CD4-positive, CD25-positive, alpha-beta regulatory T cell (primary cell): ENCODE data around the gene HOXC6. TPM values are rescaled to one million over a fixed set of nuclear protein-coding genes. Genes with fewer than 3 reads are reported as not detected.

Source experiments
- ATAC-seq, 2 donors: fragments of 150-1000 bp; cut with Tn5 transposase; one replicate each; pipeline ENCODE4 v1.10.0; 2021; ENCODE audit warnings: low read depth in 2 of 2, moderate number of reproducible peaks in 2 of 2, moderate library complexity in 1 of 2
- DNase-seq, 3 donors: peaks; one replicate each; pipeline versions ENCODE4 v3.0.0 to v3.0.0-alpha.2; 2012 to 2022; ENCODE audit warnings: mixed read lengths in 1 of 3
- H3K27ac ChIP-seq: one replicate; pipeline ENCODE4 v1.7.0; 2013; ENCODE audit warnings: mild to moderate bottlenecking, low read length; ENCODE audit not compliant: insufficient read depth, poor library complexity, severe bottlenecking
- H3K27me3 ChIP-seq: one replicate; pipeline ENCODE4 v1.7.0; 2013; ENCODE audit warnings: low read length; ENCODE audit not compliant: control insufficient read depth, insufficient read depth
- H3K36me3 ChIP-seq: one replicate; pipeline ENCODE4 v1.7.0; 2013; ENCODE audit warnings: mild to moderate bottlenecking, low read length, moderate library complexity; ENCODE audit not compliant: control insufficient read depth, insufficient read depth
- H3K4me1 ChIP-seq: 2 replicates; pipeline ENCODE4 v1.7.0; 2013; ENCODE audit warnings: mild to moderate bottlenecking, low read length; ENCODE audit not compliant: insufficient read depth, control insufficient read depth, poor library complexity, severe bottlenecking
- H3K4me3 ChIP-seq: one replicate; pipeline ENCODE4 v1.7.0; 2013; ENCODE audit warnings: low read depth, mild to moderate bottlenecking, low read length, moderate library complexity
- H3K9me3 ChIP-seq, 2 experiments: 1 replicate in 1 of 2; 2 replicates in 1 of 2; pipeline ENCODE4 v1.7.0; 2013; ENCODE audit warnings: low read length in 2 of 2, mild to moderate bottlenecking in 1 of 2, moderate library complexity in 1 of 2; ENCODE audit not compliant: control insufficient read depth in 2 of 2
- H3K27ac Mint-ChIP-seq, 3 donors: one replicate each; pipeline ENCODE4 v1.8.0; 2020 to 2022; ENCODE audit warnings: mild to moderate bottlenecking in 3 of 3, mixed read lengths in 3 of 3, moderate library complexity in 2 of 3
- H3K27me3 Mint-ChIP-seq: one replicate; pipeline ENCODE4 v1.8.0; 2022; ENCODE audit warnings: mild to moderate bottlenecking, mixed read lengths
- H3K36me3 Mint-ChIP-seq: one replicate; pipeline ENCODE4 v1.8.0; 2020; ENCODE audit warnings: mixed read lengths
- H3K4me1 Mint-ChIP-seq, 4 donors: one replicate each; pipeline ENCODE4 v1.8.0; 2020 to 2022; ENCODE audit warnings: mixed read lengths in 4 of 4, mild to moderate bottlenecking in 1 of 4
- H3K4me3 Mint-ChIP-seq, 4 donors: one replicate each; pipeline ENCODE4 v1.8.0; 2020 to 2022; ENCODE audit warnings: mild to moderate bottlenecking in 4 of 4, mixed read lengths in 4 of 4, moderate library complexity in 3 of 4
- H3K9me3 Mint-ChIP-seq, 7 donors: one replicate each; pipeline ENCODE4 v1.8.0; 2020 to 2022; ENCODE audit warnings: mixed read lengths in 7 of 7, mild to moderate bottlenecking in 3 of 7, moderate library complexity in 2 of 7
- polyA plus RNA-seq, 4 donors: library from polyadenylated mRNA; unstranded; fragments of 300-500 nt; fragmentation: Illumina TruSeq; gene quantifications; one replicate each; pipeline ENCODE4 v1.2.3, GENCODE V29; 2021
- total RNA-seq: library from RNA; stranded (reverse); gene quantifications from one replicate; pipeline ENCODE4 v1.2.3, GENCODE V29; 2022

Gene HOXC6
- total and polyA plus RNA-seq, 5 donors from 2014 or later = not detected

GRCh38 chr12:53994009-53994263 is 34.3 kb upstream of the HOXC6 start:
- DNase-seq = no peak
- Histone ChIP-seq H3K36me3 (no peaks in the 10 kb centered on the region), H3K9me3 (no peaks in the 10 kb centered on the region), H3K27ac (no peak overlapping the region), H3K4me1 (peaks cover 41% of the 10 kb centered on the region), H3K27me3 (peaks cover 51% of the 10 kb centered on the region), H3K4me3 (no peak overlapping the region)
- Mint-ChIP-seq H3K4me1 (peaks cover 19 to 63% (median 25%) of the 10 kb centered on the region in 4 donors), H3K27ac (peak overlapping the region in 1 of 3 donors; percentile 88), H3K9me3 (peaks cover 0 to 5% (median 0%) of the 10 kb centered on the region in 7 donors), H3K36me3 (no peaks in the 10 kb centered on the region), H3K27me3 (peaks cover 100% of the 10 kb centered on the region), H3K4me3 (peak overlapping the region; percentile 71 to 82 (median 76))
- no peak for ATAC-seq

DNA sequence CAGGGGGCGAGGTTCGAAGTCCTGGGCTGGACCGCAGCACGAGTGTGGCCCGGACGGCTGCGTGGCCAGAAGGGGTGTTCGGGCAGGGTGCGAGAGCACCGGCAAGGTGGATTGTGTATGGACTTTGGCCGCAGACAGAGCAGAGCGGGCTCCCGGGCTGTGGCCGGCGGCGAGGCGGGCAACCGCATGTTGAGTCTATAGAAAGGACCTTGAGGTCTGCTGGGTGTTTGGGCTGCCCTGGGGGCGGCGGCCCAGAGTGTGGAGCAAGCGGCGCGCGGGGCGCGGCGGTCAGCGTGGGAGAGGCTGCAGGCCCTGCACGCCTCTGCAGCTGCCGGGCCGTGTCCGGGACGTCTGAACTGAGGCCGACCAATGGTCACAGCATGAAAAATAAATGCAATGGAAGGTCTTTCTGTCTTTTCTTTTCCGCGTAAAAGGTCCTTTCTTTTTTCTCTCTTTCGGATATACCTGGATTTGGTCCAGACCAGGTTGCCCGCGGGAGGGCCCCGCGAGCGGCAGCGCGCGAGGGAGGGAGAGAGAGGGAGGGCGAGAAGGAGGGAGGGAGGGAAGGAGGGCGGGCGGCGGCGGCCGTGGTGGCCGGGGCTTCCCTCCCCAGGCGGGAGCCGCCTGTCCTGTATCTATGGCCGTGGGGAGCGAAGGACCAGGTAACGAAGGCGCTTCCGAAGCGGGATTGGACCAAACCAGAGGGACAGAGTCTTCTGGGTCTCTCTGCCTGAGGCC is 33.8 kb upstream of the HOXC6 start:
- DNase-seq (no peak), ATAC-seq (no peak)
- Mint-ChIP-seq H3K27ac (peak overlapping the region in 1 of 3 donors; percentile 88), H3K4me1 (peaks cover 14 to 60% (median 21%) of the 10 kb centered on the region in 4 donors), H3K4me3 (peak overlapping the region; percentile 71 to 96 (median 78)), H3K9me3 (peaks cover 0 to 5% (median 0%) of the 10 kb centered on the region in 7 donors), H3K36me3 (no peaks in the 10 kb centered on the region), H3K27me3 (peaks cover 100% of the 10 kb centered on the region)
- H3K4me1 ChIP-seq = peaks cover 36% of the 10 kb centered on the region
- no peaks in the 10 kb centered on the region for H3K36me3 ChIP-seq
- no peak overlapping the region for H3K27ac ChIP-seq
- H3K4me3 ChIP-seq = no peak overlapping the region
- H3K9me3 ChIP-seq = no peaks in the 10 kb centered on the region
- peaks cover 48% of the 10 kb centered on the region for H3K27me3 ChIP-seq

- peaks cover 0 to 5% (median 0%) of the 10 kb centered on the region in 7 donors for H3K9me3 Mint-ChIP-seq
- peak in 1 of 3 donors; percentile 31 for DNase-seq
- Histone ChIP-seq H3K4me1 (peaks cover 40% of the 10 kb centered on the region), H3K4me3 (peak overlapping the region; percentile 24), H3K9me3 (no peaks in the 10 kb centered on the region), H3K36me3 (no peaks in the 10 kb centered on the region), H3K27ac (no peak overlapping the region), H3K27me3 (peaks cover 44% of the 10 kb centered on the region)
- no peak for ATAC-seq
- H3K27ac Mint-ChIP-seq = no peak overlapping the region
- H3K36me3 Mint-ChIP-seq = no peaks in the 10 kb centered on the region
- H3K4me1 Mint-ChIP-seq = peaks cover 10 to 59% (median 20%) of the 10 kb centered on the region in 4 donors
- peak overlapping the region; percentile 71 to 96 (median 76) for H3K4me3 Mint-ChIP-seq
- H3K27me3 Mint-ChIP-seq = peaks cover 100% of the 10 kb centered on the region
Measured at GRCh38 chr12:53995002-53995377, 33.2 kb upstream of the HOXC6 start.

DNA sequence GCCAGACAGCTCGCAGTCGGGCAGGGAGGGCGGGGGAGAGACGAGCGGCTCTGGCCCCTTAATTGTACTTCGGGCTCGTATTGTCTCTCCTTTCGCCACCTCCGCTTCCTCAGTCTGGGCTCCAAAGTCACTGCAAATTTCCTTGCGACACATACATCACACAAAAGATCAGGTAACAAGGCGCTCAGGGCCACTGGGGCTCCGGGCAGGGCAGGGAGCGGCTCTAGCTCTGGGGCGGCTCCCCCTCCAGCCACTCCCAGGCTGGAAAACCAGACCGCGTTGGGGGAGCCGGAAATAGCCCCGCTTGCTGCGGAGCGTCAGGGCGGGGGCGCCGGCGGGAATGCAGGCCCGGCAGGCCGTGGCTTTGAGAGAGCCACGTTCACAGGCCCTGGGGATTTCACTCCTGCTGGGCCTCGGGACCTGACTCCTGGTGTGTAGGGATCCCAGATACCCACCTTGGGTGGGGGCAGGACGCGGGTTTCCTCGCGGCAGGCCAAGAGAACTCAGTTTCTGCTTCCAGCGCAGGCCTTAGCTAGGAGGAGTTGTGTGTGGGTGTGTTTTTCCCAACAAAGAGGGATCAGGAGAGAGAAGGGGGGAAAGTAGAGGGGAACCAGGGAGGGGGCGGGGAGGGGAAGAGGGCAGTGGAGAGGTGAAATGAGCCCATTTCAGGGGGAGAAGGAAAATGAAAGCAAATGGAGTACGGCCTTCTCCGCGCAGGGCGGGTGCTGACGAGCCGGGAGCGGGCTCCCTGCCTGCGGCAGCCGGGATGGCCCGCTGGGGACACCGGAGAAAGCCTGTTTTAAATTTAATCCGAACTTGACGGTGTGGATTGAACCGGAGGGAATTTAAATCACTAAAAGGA is 32.6 kb upstream of the HOXC6 start:
- DNase-seq (no peak), ATAC-seq (peak in 1 of 2 donors; percentile 25)
- Mint-ChIP-seq H3K27me3 (peaks cover 99% of the 10 kb centered on the region), H3K36me3 (no peaks in the 10 kb centered on the region), H3K4me1 (peaks cover 6 to 56% (median 18%) of the 10 kb centered on the region in 4 donors), H3K27ac (peak overlapping the region in 1 of 3 donors; percentile 43), H3K9me3 (peaks cover 0 to 3% (median 0%) of the 10 kb centered on the region in 7 donors), H3K4me3 (peak overlapping the region; percentile 71 to 96 (median 78))
- peaks cover 47% of the 10 kb centered on the region for H3K4me1 ChIP-seq
- H3K9me3 ChIP-seq = no peaks in the 10 kb centered on the region
- H3K4me3 ChIP-seq = peak overlapping the region; percentile 51
- H3K27ac ChIP-seq = no peak overlapping the region
- peaks cover 41% of the 10 kb centered on the region for H3K27me3 ChIP-seq
- H3K36me3 ChIP-seq = no peaks in the 10 kb centered on the region

DNA sequence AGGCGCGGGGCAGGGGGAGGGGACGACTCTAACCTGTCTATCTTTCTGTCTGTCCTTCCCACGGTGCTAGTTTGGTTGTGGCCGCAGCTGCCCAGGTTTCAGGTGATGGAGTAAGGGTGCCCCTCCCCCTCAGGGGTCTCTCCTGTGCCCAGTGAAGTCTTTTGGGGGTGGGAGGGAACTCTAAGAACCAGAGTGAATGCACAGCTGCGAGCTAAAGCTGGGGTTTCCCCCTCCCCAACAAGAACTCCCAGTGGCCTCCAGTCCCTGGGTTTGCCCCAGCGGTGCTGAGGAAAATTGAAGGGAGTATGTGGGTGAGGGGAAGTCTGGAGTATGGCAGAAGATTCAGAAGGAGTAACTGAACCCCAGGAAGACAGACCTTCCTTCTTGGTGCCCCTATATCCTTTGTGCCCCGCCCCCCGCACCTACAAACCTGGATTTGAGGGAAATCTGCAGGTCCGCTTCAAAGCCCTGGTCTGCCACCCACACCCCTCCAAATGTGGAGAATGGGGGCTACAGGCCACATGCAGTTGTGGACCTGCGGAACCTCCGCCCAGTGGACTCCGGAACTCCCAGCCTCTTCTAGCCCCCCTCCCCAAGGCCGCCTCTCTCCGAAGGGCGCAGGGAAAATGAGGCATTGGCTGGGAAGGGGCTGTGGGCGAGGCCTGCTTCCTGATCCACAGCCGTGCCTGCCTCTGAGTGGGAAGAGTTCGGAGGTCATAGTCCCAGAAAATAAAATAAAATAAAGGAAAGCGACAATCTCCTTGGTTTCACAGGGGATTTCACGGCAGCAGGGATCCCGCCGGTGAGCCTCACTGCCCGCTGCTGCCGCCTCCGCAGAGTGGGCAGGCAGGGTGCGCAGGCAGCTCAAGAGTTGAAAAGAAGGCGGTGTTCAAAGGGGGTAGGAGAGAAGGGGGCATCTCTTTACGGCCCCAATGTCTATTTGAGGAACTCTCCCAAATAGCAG is 31.7 kb upstream of the HOXC6 start:
- Histone ChIP-seq H3K4me3 (peak overlapping the region; percentile 51), H3K27me3 (peaks cover 35% of the 10 kb centered on the region), H3K36me3 (no peaks in the 10 kb centered on the region), H3K27ac (no peak overlapping the region), H3K9me3 (no peaks in the 10 kb centered on the region), H3K4me1 (peaks cover 47% of the 10 kb centered on the region)
- peaks cover 99% of the 10 kb centered on the region for H3K27me3 Mint-ChIP-seq
- H3K9me3 Mint-ChIP-seq = peaks cover 0 to 3% (median 0%) of the 10 kb centered on the region in 7 donors
- ATAC-seq (peak in 1 of 2 donors; percentile 26), DNase-seq (no peak)
- H3K4me3 Mint-ChIP-seq = peak overlapping the region; percentile 71 to 86 (median 78)
- H3K4me1 Mint-ChIP-seq = peaks cover 6 to 53% (median 18%) of the 10 kb centered on the region in 4 donors
- H3K27ac Mint-ChIP-seq = no peak overlapping the region
- H3K36me3 Mint-ChIP-seq = no peaks in the 10 kb centered on the region

DNA sequence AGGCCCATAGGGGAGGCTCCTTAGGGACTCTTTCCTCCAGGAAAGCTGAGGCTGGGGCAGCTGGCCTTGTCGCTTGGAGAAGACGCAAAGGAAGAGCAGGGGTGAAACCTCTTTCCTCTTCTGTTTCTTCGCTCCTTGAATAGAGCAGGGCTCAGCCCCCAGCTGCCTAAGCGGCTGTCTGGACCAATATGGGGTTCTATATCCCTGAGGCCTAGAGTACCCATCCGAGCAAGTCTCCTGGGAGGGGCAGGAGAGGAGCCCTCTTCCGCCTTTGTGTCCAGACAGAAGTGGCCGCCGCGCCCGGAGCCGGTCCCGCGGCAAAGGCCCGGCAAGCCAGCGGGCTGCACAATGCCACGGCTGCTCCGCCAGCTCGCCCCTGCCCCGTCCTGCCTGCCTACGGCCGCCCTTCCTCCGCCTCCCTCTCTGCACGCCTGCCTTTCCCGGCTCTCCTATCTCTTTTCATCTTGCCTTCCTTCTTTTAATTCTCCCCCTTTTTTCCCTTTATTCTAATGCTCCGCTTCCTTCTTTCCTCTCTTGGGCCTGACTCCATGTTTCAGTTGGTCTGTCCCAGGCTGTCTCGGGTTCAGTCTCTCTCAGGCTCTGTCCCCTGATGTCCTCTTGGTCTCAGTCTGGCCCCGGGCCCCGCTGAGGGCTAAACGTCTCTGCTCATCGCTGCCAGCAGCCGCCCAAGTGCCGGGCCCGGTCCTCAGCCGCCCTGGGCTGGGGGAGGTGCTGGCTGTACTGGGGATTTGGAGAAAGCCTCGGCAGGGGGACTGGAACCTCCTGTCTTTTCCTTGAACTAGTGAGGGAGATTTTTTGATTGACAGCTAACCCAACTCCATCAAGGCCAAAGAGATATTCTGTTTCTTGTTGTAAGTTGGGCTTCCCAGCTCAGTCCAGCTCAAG is 30.8 kb upstream of the HOXC6 start:
- Mint-ChIP-seq H3K27ac (peak overlapping the region in 1 of 3 donors; percentile 60), H3K4me3 (peak overlapping the region; percentile 33 to 79 (median 64)), H3K27me3 (peaks cover 99% of the 10 kb centered on the region), H3K4me1 (peaks cover 6 to 53% (median 22%) of the 10 kb centered on the region in 4 donors), H3K9me3 (peaks cover 0 to 3% (median 0%) of the 10 kb centered on the region in 7 donors), H3K36me3 (no peaks in the 10 kb centered on the region)
- Histone ChIP-seq H3K4me1 (peaks cover 47% of the 10 kb centered on the region), H3K36me3 (no peaks in the 10 kb centered on the region), H3K27me3 (peaks cover 34% of the 10 kb centered on the region), H3K4me3 (no peak overlapping the region), H3K9me3 (no peaks in the 10 kb centered on the region), H3K27ac (no peak overlapping the region)
- DNase-seq = no peak
- ATAC-seq = no peak
